ENCODE measurements around the gene TCF12. TPM values are rescaled to one million over a fixed set of nuclear protein-coding genes. Genes with fewer than 3 reads are reported as not detected.

The TCF12 gene
- total RNA-seq, 1 donor from 2014 or later, result 138 TPM

GRCh38 chr15:56957812-56958406, 39.5 kb downstream of the TCF12 start:
- TF ChIP-seq POLR2AphosphoS5 (IDR thresholded peaks at IDR 0.05; ENCODE audit: insufficient read depth in 1 of 2, low read depth in 1 of 2), result no peak
- TF ChIP-seq CTCF (IDR thresholded peaks at IDR 0.05), result no peak
- no peak for TF ChIP-seq POLR2A (IDR thresholded peaks at IDR 0.05)
- peaks cover 0 to 8% of the 10 kb centered on the region in 2 donors for H3K36me3 ChIP-seq
- no peak overlapping the region for H3K4me3 ChIP-seq
- no peak for DNase-seq (ENCODE audit: extremely low spot score in 2 of 2)
- intact Hi-C loops (cut with DNase I), result no loop called here
- peaks cover 8% of the 10 kb centered on the region for H3K4me1 ChIP-seq
- H3K27me3 ChIP-seq, result no peaks in the 10 kb centered on the region
- peaks cover 14% of the 10 kb centered on the region for H3K9me3 ChIP-seq
- no peak overlapping the region for H3K27ac ChIP-seq

- Histone ChIP-seq H3K4me3 (no peak overlapping the region), H3K27me3 (no peaks in the 10 kb centered on the region), H3K36me3 (peaks cover 0 to 8% of the 10 kb centered on the region in 2 donors), H3K9me3 (peaks cover 14% of the 10 kb centered on the region), H3K4me1 (peaks cover 22% of the 10 kb centered on the region), H3K27ac (no peak overlapping the region)
- DNase-seq (ENCODE audit: extremely low spot score in 2 of 2), result no peak
- intact Hi-C loops (cut with DNase I), result no loop called here
- TF ChIP-seq POLR2A (IDR thresholded peaks at IDR 0.05), result no peak
- TF ChIP-seq CTCF (IDR thresholded peaks at IDR 0.05), result no peak
- TF ChIP-seq POLR2AphosphoS5 (IDR thresholded peaks at IDR 0.05; ENCODE audit: insufficient read depth in 1 of 2, low read depth in 1 of 2), result no peak
Measured at GRCh38 chr15:56959318-56959648, 40.8 kb downstream of the TCF12 start.

- H3K4me3 ChIP-seq, result no peak overlapping the region
- intact Hi-C loops (cut with DNase I), result no loop called here
- peaks cover 0 to 1% of the 10 kb centered on the region in 2 donors for H3K36me3 ChIP-seq
- peaks cover 14% of the 10 kb centered on the region for H3K9me3 ChIP-seq
- no peaks in the 10 kb centered on the region for H3K27me3 ChIP-seq
- peaks cover 28% of the 10 kb centered on the region for H3K4me1 ChIP-seq
- H3K27ac ChIP-seq, result no peak overlapping the region
- DNase-seq (ENCODE audit: extremely low spot score in 2 of 2), result no peak
- TF ChIP-seq CTCF (IDR thresholded peaks at IDR 0.05), result no peak
- no peak for TF ChIP-seq POLR2A (IDR thresholded peaks at IDR 0.05)
- TF ChIP-seq POLR2AphosphoS5 (IDR thresholded peaks at IDR 0.05; ENCODE audit: insufficient read depth in 1 of 2, low read depth in 1 of 2), result no peak
Measured at GRCh38 chr15:56960116-56960515, 41.7 kb downstream of the TCF12 start.

GRCh38 chr15:56963126-56963525, 44.7 kb downstream of the TCF12 start:
- no peak for DNase-seq (ENCODE audit: extremely low spot score in 2 of 2)
- TF ChIP-seq POLR2AphosphoS5 (IDR thresholded peaks at IDR 0.05; ENCODE audit: insufficient read depth in 1 of 2, low read depth in 1 of 2) (no peak), CTCF (IDR thresholded peaks at IDR 0.05) (no peak), POLR2A (IDR thresholded peaks at IDR 0.05) (no peak)
- Histone ChIP-seq H3K4me3 (no peak overlapping the region), H3K27me3 (no peaks in the 10 kb centered on the region), H3K27ac (no peak overlapping the region), H3K9me3 (no peaks in the 10 kb centered on the region), H3K4me1 (peaks cover 43% of the 10 kb centered on the region), H3K36me3 (no peaks in the 10 kb centered on the region)
- intact Hi-C loops (cut with DNase I), result no loop called here

GRCh38 chr15:56963710-56964109, 45.3 kb downstream of the TCF12 start:
- Histone ChIP-seq H3K9me3 (no peaks in the 10 kb centered on the region), H3K27me3 (no peaks in the 10 kb centered on the region), H3K27ac (no peak overlapping the region), H3K36me3 (no peaks in the 10 kb centered on the region), H3K4me3 (no peak overlapping the region), H3K4me1 (peaks cover 47% of the 10 kb centered on the region)
- TF ChIP-seq CTCF (IDR thresholded peaks at IDR 0.05) (no peak), POLR2A (IDR thresholded peaks at IDR 0.05) (no peak), POLR2AphosphoS5 (IDR thresholded peaks at IDR 0.05; ENCODE audit: insufficient read depth in 1 of 2, low read depth in 1 of 2) (no peak)
- intact Hi-C loops (cut with DNase I), result no loop called here
- DNase-seq (ENCODE audit: extremely low spot score in 2 of 2), result no peak
